Liver (tissue), 3 donors: ENCODE data around the gene WDFY3.

Experiments
- GABPA ChIP-seq, 2 donors: IDR thresholded peaks in 1 of 2; conservative IDR thresholded peaks in 1 of 2; 2 replicates each; pipeline ENCODE4 v1.6.1; 2016; ENCODE audit warnings: antibody characterized with exemption in 2 of 2, mild to moderate bottlenecking in 1 of 2, moderate library complexity in 1 of 2
- YY1 ChIP-seq: IDR thresholded peaks from 2 replicates; pipeline ENCODE4 v1.6.1; 2016; ENCODE audit warnings: antibody characterized with exemption, mild to moderate bottlenecking
- TF ChIP-seq, protein P1 (sequence below): fragments of 150-350 bp; IDR thresholded peaks from 2 replicates; pipeline ENCODE4 v1.5.1; 2017; ENCODE audit warnings: improper control_type of control experiment, low read depth, low read length; ENCODE audit not compliant: missing input control
- TF ChIP-seq, protein P2 (sequence below): IDR thresholded peaks from 2 replicates; pipeline ENCODE4 v1.6.1; 2016; ENCODE audit warnings: antibody characterized with exemption
- TF ChIP-seq, protein P3 (sequence below): IDR thresholded peaks from 2 replicates; pipeline ENCODE4 v1.6.1; 2016; ENCODE audit warnings: antibody characterized with exemption, mild to moderate bottlenecking
- donor health status: healthy.
- donor health status: healthy.

DNA sequence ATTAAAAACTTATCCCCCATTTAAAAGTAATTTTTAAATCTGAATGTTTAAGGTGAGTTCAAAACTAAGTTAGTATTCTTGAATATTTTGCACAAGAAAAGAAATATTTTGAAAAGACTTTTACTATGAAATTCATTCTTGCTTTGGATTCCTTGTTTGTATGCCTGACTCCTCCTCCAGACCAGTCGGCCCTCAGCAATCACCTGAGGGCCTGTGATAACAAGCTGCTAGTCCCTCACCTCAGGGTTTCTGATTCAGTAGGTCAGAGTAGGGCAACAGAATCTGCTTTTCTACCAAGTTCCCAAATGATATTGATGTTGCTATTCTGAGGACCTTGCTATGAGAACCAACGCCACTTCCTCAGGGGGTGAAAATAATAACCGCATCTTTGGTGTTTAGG lies 228.8 kb downstream of the WDFY3 start:
- TF ChIP-seq, protein P1, sequence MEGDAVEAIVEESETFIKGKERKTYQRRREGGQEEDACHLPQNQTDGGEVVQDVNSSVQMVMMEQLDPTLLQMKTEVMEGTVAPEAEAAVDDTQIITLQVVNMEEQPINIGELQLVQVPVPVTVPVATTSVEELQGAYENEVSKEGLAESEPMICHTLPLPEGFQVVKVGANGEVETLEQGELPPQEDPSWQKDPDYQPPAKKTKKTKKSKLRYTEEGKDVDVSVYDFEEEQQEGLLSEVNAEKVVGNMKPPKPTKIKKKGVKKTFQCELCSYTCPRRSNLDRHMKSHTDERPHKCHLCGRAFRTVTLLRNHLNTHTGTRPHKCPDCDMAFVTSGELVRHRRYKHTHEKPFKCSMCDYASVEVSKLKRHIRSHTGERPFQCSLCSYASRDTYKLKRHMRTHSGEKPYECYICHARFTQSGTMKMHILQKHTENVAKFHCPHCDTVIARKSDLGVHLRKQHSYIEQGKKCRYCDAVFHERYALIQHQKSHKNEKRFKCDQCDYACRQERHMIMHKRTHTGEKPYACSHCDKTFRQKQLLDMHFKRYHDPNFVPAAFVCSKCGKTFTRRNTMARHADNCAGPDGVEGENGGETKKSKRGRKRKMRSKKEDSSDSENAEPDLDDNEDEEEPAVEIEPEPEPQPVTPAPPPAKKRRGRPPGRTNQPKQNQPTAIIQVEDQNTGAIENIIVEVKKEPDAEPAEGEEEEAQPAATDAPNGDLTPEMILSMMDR: no peak
- no peak for TF ChIP-seq YY1
- TF ChIP-seq, protein P2, sequence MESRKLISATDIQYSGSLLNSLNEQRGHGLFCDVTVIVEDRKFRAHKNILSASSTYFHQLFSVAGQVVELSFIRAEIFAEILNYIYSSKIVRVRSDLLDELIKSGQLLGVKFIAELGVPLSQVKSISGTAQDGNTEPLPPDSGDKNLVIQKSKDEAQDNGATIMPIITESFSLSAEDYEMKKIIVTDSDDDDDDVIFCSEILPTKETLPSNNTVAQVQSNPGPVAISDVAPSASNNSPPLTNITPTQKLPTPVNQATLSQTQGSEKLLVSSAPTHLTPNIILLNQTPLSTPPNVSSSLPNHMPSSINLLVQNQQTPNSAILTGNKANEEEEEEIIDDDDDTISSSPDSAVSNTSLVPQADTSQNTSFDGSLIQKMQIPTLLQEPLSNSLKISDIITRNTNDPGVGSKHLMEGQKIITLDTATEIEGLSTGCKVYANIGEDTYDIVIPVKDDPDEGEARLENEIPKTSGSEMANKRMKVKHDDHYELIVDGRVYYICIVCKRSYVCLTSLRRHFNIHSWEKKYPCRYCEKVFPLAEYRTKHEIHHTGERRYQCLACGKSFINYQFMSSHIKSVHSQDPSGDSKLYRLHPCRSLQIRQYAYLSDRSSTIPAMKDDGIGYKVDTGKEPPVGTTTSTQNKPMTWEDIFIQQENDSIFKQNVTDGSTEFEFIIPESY: no peak
- no peak for TF ChIP-seq GABPA (IDR thresholded peaks at IDR 0.05 in 1 of 2, conservative IDR thresholded peaks at IDR 0.05 in 1 of 2)
- TF ChIP-seq, protein P3, sequence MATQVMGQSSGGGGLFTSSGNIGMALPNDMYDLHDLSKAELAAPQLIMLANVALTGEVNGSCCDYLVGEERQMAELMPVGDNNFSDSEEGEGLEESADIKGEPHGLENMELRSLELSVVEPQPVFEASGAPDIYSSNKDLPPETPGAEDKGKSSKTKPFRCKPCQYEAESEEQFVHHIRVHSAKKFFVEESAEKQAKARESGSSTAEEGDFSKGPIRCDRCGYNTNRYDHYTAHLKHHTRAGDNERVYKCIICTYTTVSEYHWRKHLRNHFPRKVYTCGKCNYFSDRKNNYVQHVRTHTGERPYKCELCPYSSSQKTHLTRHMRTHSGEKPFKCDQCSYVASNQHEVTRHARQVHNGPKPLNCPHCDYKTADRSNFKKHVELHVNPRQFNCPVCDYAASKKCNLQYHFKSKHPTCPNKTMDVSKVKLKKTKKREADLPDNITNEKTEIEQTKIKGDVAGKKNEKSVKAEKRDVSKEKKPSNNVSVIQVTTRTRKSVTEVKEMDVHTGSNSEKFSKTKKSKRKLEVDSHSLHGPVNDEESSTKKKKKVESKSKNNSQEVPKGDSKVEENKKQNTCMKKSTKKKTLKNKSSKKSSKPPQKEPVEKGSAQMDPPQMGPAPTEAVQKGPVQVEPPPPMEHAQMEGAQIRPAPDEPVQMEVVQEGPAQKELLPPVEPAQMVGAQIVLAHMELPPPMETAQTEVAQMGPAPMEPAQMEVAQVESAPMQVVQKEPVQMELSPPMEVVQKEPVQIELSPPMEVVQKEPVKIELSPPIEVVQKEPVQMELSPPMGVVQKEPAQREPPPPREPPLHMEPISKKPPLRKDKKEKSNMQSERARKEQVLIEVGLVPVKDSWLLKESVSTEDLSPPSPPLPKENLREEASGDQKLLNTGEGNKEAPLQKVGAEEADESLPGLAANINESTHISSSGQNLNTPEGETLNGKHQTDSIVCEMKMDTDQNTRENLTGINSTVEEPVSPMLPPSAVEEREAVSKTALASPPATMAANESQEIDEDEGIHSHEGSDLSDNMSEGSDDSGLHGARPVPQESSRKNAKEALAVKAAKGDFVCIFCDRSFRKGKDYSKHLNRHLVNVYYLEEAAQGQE: no peak
